HEK293T (cell line): Measurements from ENCODE around the gene KIF17.
A peak's percentile ranks its signal among the peaks of the same experiment; 100 is the strongest.

ENCODE experiments used
- CTCF ChIA-PET: fragments of 350-600 bp; formaldehyde crosslinking; extraction: SDS; loops from one replicate; lab custom pipeline; 2021; ENCODE audit warnings: antibody characterized with exemption, inconsistent platforms; lab: Yijun Ruan, JAX
- POLR2A ChIA-PET: fragments of 350-600 bp; formaldehyde crosslinking; extraction: SDS; loops from one replicate; lab custom pipeline; 2020; ENCODE audit warnings: antibody characterized with exemption, inconsistent platforms; lab: Yijun Ruan, JAX
- DNase-seq: peaks from one replicate; pipeline ENCODE4 v3.0.0; 2012; ENCODE audit warnings: mixed read lengths; ENCODE audit errors: extremely low spot score
- ARNT ChIP-seq: fragments of 450-650 bp; IDR thresholded peaks from 2 replicates; pipeline ENCODE4 v1.6.1; 2017; ENCODE audit warnings: mild to moderate bottlenecking
- BHLHE40 ChIP-seq: fragments of 450-650 bp; IDR thresholded peaks from 2 replicates; pipeline ENCODE4 v1.6.1; 2016; ENCODE audit warnings: mild to moderate bottlenecking, moderate library complexity, borderline replicate concordance
- CTBP1 ChIP-seq: fragments of 450-650 bp; IDR thresholded peaks from 2 replicates; pipeline ENCODE4 v1.6.1; 2016; ENCODE audit warnings: borderline replicate concordance
- ELF4 ChIP-seq: fragments of 450-650 bp; IDR thresholded peaks from 2 replicates; pipeline ENCODE4 v1.6.1; 2017; ENCODE audit warnings: antibody characterized with exemption
- FOXA1 ChIP-seq: fragments of 450-650 bp; IDR thresholded peaks from 2 replicates; pipeline ENCODE4 v1.6.1; 2016; ENCODE audit warnings: mild to moderate bottlenecking
- FOXK2 ChIP-seq: fragments of 450-650 bp; IDR thresholded peaks from 2 replicates; pipeline ENCODE4 v1.6.1; 2016; ENCODE audit warnings: mild to moderate bottlenecking
- FOXM1 ChIP-seq: fragments of 450-650 bp; IDR thresholded peaks from 2 replicates; pipeline ENCODE4 v1.6.1; 2017; ENCODE audit warnings: mild to moderate bottlenecking, borderline replicate concordance
- HDGF ChIP-seq: fragments of 450-650 bp; IDR thresholded peaks from 2 replicates; pipeline ENCODE4 v1.6.1; 2017; ENCODE audit warnings: antibody characterized with exemption, borderline replicate concordance
- L3MBTL2 ChIP-seq: fragments of 450-650 bp; conservative IDR thresholded peaks from 2 replicates; pipeline ENCODE4 v1.6.1; 2016; ENCODE audit warnings: mild to moderate bottlenecking
- LEF1 ChIP-seq: fragments of 450-650 bp; IDR thresholded peaks from 2 replicates; pipeline ENCODE4 v1.6.1; 2017; ENCODE audit warnings: mild to moderate bottlenecking, borderline replicate concordance
- NFRKB ChIP-seq: fragments of 450-650 bp; IDR thresholded peaks from 2 replicates; pipeline ENCODE4 v1.6.1; 2016; ENCODE audit warnings: mild to moderate bottlenecking, moderate library complexity
- PKNOX1 ChIP-seq: fragments of 450-650 bp; IDR thresholded peaks from 2 replicates; pipeline ENCODE4 v1.6.1; 2016
- SP1 ChIP-seq: fragments of 450-650 bp; IDR thresholded peaks from 2 replicates; pipeline ENCODE4 v1.6.1; 2017
- SUZ12 ChIP-seq: fragments of 450-650 bp; IDR thresholded peaks from 2 replicates; pipeline ENCODE4 v1.6.1; 2016; ENCODE audit warnings: mild to moderate bottlenecking
- TARDBP ChIP-seq: fragments of 450-650 bp; IDR thresholded peaks from 2 replicates; pipeline ENCODE4 v1.6.1; 2016
- ZNF384 ChIP-seq: fragments of 450-650 bp; IDR thresholded peaks from 2 replicates; pipeline ENCODE4 v1.6.1; 2016

Gene KIF17

DNA sequence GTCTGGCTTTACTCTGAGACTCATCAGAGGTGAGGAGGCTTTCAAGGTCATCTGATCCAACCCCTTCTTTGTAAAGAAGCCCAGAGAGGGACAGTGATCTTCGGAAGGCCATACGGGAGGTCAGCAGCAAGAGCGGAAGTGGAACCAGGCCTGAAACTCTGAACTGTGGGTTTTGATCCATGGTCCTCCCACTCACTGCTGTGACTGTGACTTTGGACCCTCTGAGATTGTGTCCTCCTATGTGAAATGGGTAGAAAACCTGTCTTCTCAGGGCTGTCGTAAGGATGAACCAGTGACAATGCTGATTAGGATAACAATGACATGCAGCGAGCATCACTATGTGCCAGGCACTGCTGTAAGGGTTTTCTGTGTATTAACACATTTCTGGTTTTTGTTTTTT, 46.9 kb downstream of the KIF17 start:
- TF ChIP-seq LEF1 (no peak), CTBP1 (no peak), ELF4 (no peak), NFRKB (no peak), L3MBTL2 (no peak), ZNF384 (no peak), HDGF (no peak), FOXA1 (no peak), SUZ12 (no peak), PKNOX1 (no peak), ARNT (no peak), FOXM1 (no peak), FOXK2 (no peak), TARDBP (no peak), BHLHE40 (no peak), SP1 (no peak)
- no peak for DNase-seq
- ChIA-PET POLR2A (no interaction called here), CTCF (no interaction called here)

DNA sequence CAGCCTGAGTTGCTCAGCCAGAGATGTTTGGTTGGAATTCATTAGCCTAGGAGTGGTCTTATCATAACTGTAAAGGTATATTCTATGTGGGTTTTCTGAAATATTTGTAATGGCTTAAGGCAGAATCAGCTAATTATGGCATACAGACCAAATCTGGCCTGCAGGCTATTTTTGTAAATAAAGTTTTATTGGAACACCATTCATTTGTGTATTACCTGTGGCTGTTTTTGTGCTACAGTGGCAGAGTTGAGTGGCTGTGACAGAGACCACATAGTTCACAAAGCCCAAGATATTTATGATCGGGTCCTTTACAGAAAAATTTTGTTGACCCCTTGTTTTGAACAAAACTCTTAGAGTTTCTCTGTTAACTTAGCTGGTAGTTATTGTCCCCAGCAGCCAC, 49.2 kb downstream of the KIF17 start:
- CTCF ChIA-PET: interaction anchor here (0.7 kb wide), 1 partner anchor 113 kb away, joined by 3 read pairs; no protein-coding TSS in a partner anchor
- DNase-seq: no peak
- TF ChIP-seq ZNF384: no peak
- TF ChIP-seq SP1: no peak
- TF ChIP-seq FOXA1: no peak
- TF ChIP-seq LEF1: no peak
- TF ChIP-seq FOXM1: no peak
- no peak for TF ChIP-seq CTBP1
- TF ChIP-seq FOXK2: no peak
- TF ChIP-seq NFRKB: no peak
- no peak for TF ChIP-seq HDGF
- no peak for TF ChIP-seq BHLHE40
- TF ChIP-seq PKNOX1: no peak
- TF ChIP-seq ELF4: no peak
- no peak for TF ChIP-seq L3MBTL2
- TF ChIP-seq ARNT: no peak
- POLR2A ChIA-PET: interaction anchor here (0.8 kb wide), 1 partner anchor 35 kb away, joined by 4 read pairs; the partner anchor contains the start of gene PINK1

DNA sequence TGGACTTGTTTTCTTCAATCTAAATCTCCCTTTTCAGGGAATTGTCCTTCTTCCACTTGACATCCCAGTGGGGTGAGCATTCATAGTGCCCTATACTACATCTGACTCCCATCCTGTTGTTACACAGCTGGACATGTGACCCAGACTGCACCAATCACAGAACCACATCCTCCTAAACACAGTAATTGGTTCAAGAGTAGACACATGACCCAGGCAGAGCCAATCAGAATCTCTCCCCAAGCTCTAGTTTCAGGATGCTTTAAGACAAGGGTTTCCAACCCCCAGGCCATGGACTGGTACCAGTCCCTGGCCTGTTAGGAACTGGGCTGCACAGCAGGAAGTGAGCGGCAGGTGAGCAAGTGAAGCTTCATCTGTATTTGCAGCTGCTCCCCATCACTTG, 51.0 kb downstream of the KIF17 start:
- CTCF ChIA-PET: no interaction called here
- POLR2A ChIA-PET: interaction anchor here (1.3 kb wide), 1 partner anchor 119 kb away, joined by 3 read pairs; no protein-coding TSS in a partner anchor

DNA sequence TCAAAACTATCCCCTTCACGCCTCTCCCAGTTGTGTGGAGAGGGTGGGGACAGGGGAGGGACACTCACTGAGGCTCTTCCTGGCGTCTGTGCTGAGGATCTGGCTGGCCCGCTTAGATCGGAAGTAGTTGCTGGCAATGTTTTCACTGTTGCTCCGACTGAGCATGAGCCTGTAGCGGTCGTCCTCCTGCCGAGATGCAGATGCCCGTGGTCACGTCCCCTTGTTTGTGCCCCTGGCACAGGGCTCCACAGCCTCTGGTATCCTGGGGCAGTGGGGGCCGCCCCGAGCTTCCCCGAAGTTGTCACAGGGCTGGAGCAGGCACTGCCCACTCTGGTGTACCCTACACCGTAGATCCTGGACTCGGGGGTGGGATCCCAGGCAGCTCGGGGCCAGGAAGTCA, 51.7 kb downstream of the KIF17 start:
- TF ChIP-seq L3MBTL2 (no peak), CTBP1 (no peak), SUZ12 (no peak), NFRKB (no peak), PKNOX1 (no peak), HDGF (no peak)
- CTCF ChIA-PET: no interaction called here
- POLR2A ChIA-PET: interaction anchor here (1.3 kb wide), 1 partner anchor 120 kb away, joined by 3 read pairs; no protein-coding TSS in a partner anchor
- no peak for DNase-seq

More for the DNA sequence above, 51.0 kb downstream of the KIF17 start:
- peak; percentile 43 for DNase-seq
- no peak for TF ChIP-seq NFRKB
- no peak for TF ChIP-seq LEF1
- no peak for TF ChIP-seq TARDBP
- no peak for TF ChIP-seq BHLHE40
- TF ChIP-seq ZNF384: no peak
- TF ChIP-seq ARNT: no peak
- no peak for TF ChIP-seq FOXK2
- no peak for TF ChIP-seq SP1
- TF ChIP-seq ELF4: no peak
- no peak for TF ChIP-seq L3MBTL2

GRCh38 chr1:20665726-20666125, 52.1 kb downstream of the KIF17 start:
- CTCF ChIA-PET: no interaction called here
- DNase-seq: no peak
- TF ChIP-seq FOXK2: no peak
- TF ChIP-seq LEF1: no peak
- no peak for TF ChIP-seq NFRKB
- no peak for TF ChIP-seq SP1
- TF ChIP-seq PKNOX1: no peak

More at GRCh38 chr1:20665726-20666125, 52.1 kb downstream of the KIF17 start:
- POLR2A ChIA-PET: interaction anchor here (1.3 kb wide), 1 partner anchor 120 kb away, joined by 3 read pairs; no protein-coding TSS in a partner anchor
